HG03139 (cell line): ENCODE measurements around the gene XRCC1.
"Not testable (repeated sequence)": the region's sequence is repeated elsewhere in the genome, so short reads cannot be mapped to it uniquely, and the experiment has no call there.

Experiments used
- ATAC-seq: cut with Tn5 transposase; IDR thresholded peaks from one replicate; pipeline ENCODE4 v1.9.1; 2021; ENCODE audit not compliant: unreplicated experiment

Gene XRCC1

GRCh38 chr19:43605875-43606568 lies 30.7 kb upstream of the XRCC1 start:
- ATAC-seq = no peak

- not testable (repeated sequence) for ATAC-seq
Observed at GRCh38 chr19:43600326-43600725, 25.0 kb upstream of the XRCC1 start.

- ATAC-seq = no peak
Observed at GRCh38 chr19:43599635-43600295, 24.4 kb upstream of the XRCC1 start.

GRCh38 chr19:43598445-43599240 lies 23.3 kb upstream of the XRCC1 start:
- ATAC-seq = no peak

- no peak for ATAC-seq
Observed at GRCh38 chr19:43597876-43598275, 22.5 kb upstream of the XRCC1 start.

- no peak for ATAC-seq
Observed at GRCh38 chr19:43596842-43597461, 21.6 kb upstream of the XRCC1 start.

GRCh38 chr19:43595999-43596841 lies 20.9 kb upstream of the XRCC1 start, which contains the start of the genes IRGQ and ZNF576:
TSS of gene IRGQ (minus strand) at chr19:43596134. CDS start at chr19:43595338, 796 bp downstream.
TSS of gene ZNF576 (plus strand) at chr19:43596595. CDS start at chr19:43597109, 514 bp downstream.
- peak; percentile 78 for ATAC-seq

DNA sequence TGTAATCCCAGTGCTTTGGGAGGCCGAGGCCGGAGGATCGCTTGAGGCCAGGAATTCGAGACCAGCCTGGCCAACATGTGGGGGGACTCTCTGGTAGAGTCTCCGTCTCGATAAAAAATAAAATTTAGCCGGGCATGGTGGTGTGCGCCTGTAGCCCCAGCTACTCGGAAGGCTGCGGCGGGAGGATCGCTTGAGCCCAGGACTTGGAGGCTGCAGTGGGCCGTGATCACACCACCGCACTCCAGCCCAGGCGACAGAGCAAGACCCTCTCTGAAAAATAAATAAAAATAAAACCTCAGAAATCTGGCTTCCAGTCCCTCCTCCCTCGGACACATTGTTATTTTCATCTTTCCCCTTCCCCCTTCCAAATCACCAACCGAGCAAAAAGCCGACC lies 20.3 kb upstream of the XRCC1 start:
- ATAC-seq = no peak

GRCh38 chr19:43594710-43595604 lies 19.6 kb upstream of the XRCC1 start:
- no peak for ATAC-seq

DNA sequence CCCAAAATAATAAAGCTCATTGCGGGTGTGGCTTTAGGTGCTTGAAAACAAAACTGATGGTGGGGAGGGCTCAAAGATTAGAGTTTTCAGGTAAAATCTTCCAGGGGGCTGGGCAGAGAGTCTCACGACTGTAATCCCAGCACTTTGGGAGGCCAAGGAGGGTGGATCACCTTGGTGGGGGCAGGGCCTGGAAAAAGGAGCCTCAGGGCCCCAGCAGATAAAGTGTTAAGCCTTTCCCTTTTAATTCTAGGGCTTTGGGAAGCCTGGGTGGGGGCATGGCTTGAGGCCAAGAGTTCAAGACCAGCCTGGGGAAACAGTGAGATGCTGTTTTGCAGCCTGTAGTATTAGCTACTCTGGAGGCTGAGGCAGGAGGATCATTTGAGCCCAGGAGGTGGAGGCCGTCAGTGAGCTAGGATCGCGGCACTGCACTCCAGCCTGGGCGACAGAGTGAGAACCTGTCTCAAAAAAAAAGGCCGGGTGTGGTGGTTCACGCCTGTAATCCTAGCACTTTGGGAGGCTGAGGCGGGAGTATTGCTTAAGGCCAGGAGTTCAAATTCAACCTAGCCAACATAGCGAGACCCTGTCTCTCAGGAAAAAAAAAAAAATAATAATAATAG lies 18.9 kb upstream of the XRCC1 start:
- ATAC-seq = no peak

GRCh38 chr19:43592800-43593350 lies 17.5 kb upstream of the XRCC1 start:
- ATAC-seq = no peak

- no peak for ATAC-seq
Observed at GRCh38 chr19:43591904-43592772, 16.8 kb upstream of the XRCC1 start.

DNA sequence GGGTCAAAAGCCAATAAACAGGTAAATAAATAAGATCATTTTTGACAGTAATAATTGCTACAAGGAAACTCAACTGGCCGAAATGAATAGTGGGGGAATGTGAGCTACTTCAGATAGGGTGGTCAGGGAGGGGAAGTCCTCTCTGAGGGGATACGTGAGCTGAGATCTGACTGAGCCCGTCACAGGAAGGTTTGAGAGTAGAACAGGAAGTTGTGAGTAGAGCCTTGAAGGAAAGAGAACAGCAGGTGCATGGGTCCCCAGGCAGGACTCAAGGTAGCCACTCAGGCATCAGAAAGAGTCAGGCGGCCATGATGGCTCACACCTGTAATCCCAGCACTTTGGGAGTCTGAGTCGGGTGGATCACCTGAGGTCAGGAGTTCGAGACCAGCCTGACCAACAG lies 14.4 kb upstream of the XRCC1 start:
- no peak for ATAC-seq

DNA sequence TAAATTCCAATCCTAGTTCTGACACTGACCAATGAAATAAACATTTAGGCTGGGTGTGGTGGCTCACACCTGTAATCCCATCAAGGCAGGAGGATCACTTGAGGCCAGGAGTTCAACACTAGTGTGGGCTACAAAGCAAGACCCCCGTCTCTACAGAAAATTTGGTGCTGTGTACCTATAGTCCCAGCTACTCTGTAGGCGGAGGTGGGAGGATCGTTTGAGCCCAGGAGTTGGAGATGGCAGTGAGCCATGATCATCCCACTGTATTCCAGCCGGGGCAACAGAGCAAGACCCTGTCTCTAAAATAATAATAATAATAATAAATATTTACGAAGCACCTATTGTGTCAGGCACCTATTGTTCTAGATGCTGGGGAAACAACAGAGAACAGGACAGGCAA lies 13.9 kb upstream of the XRCC1 start:
- ATAC-seq = no peak

- ATAC-seq = not testable (repeated sequence)
Observed at GRCh38 chr19:43587029-43587428, 11.7 kb upstream of the XRCC1 start.

GRCh38 chr19:43586346-43586745 lies 11.0 kb upstream of the XRCC1 start:
- ATAC-seq = no peak

- ATAC-seq = no peak
Observed at GRCh38 chr19:43584484-43584883, 9.2 kb upstream of the XRCC1 start.

DNA sequence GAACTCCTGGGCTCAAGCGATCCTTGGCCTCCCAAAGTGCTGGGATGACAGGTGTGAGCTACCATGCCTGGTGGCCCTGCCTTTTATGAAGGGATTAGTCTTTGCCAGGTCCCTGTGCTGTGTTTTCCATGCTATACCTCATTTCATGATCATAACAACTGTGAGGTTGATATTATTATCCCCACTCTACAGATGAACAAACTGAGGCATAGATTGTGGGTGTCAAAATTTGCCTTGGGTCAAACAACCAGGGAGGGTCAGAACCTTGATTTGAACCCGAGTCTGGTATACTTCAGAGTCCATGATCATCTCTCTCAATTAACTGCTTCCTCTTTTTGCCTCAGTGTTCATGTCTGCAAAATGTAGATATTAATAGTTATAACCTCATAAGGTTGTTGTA lies 7.2 kb upstream of the XRCC1 start:
- ATAC-seq = no peak
